ENCODE data around the gene IGFLR1.

IGFLR1 gene

DNA sequence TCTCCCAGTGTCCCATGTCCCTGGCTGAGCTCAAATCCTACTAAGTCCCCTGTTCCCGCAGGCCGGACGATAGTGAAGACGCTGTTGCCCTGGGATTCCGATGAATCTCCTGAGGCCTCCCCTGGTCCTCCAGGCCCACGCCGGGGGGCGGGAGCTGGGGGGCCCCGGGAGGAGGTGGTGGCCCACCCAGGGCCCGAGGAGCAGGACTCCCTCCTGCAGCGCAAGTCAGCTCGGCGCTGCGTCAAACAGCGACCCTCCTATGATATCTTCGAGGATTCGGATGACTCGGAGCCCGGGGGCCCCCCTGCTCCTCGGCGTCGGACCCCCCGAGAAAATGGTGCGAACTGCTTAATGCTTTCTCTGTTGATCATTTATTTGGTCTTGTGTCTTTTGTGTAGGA is 18.6 kb downstream of the IGFLR1 start:
- DNase-seq = no peak

DNA sequence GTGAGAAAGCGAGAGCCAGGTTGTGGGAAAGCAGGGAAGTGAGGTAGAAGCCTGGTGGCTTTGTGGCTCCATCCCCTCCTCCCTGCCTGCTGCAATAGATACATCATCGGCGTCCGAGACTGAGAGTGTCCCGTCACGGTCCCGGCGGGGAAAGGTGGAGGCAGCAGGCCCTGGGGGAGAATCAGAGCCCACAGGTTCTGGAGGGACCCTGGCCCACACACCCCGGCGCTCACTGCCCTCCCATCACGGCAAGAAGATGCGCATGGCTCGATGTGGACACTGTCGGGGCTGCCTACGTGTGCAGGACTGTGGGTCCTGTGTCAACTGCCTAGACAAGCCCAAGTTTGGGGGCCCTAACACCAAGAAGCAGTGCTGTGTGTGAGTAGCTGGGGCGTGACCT is 19.4 kb downstream of the IGFLR1 start:
- no peak for DNase-seq

DNA sequence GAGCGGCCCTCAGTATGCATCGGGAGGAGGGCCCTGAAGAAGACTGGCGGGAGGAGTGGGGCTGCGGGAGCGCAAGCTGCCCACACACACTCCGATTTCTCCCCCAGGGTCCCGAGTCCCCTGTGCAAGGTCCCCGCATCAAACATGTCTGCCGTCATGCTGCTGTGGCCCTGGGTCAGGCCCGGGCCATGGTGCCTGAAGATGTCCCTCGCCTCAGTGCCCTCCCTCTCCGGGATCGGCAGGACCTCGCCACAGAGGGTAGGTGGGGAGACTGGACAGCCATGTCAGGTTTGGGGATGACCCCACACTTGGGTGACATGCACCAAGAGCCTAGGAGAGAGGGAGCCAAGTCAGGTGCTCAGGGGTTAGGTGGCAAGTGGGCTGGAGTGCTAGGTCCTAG is 19.8 kb downstream of the IGFLR1 start:
- no peak for DNase-seq

DNA sequence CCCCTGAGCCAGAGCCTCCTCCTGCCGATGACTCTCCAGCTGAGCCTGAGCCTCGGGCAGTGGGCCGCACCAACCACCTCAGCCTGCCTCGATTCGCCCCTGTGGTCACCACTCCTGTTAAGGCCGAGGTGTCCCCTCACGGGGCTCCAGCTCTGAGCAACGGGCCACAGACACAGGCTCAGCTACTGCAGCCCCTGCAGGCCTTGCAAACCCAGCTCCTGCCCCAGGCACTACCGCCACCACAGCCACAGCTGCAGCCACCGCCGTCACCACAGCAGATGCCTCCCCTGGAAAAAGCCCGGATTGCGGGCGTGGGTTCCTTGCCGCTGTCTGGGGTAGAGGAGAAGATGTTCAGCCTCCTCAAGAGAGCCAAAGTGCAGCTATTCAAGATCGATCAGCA is 20.9 kb downstream of the IGFLR1 start:
- DNase-seq = no peak

DNA sequence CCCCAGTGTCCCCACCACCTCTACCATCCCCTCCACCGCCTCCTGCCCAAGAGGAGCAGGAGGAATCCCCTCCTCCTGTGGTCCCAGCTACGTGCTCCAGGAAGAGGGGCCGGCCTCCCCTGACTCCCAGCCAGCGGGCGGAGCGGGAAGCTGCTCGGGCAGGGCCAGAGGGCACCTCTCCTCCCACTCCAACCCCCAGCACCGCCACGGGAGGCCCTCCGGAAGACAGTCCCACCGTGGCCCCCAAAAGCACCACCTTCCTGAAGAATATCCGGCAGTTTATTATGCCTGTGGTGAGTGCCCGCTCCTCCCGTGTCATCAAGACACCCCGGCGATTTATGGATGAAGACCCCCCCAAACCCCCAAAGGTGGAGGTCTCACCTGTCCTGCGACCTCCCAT is 21.6 kb downstream of the IGFLR1 start:
- no peak for DNase-seq

DNA sequence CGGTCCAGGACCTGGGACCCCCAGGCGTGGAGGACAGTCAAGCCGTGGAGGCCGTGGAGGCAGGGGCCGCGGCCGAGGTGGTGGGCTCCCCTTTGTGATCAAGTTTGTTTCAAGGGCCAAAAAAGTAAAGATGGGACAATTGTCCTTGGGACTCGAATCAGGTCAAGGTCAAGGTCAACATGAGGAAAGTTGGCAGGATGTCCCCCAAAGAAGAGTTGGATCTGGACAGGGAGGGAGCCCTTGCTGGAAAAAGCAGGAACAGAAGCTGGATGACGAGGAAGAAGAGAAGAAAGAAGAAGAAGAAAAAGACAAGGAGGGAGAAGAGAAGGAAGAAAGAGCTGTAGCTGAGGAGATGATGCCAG is 22.1 kb downstream of the IGFLR1 start:
- no peak for DNase-seq

DNA sequence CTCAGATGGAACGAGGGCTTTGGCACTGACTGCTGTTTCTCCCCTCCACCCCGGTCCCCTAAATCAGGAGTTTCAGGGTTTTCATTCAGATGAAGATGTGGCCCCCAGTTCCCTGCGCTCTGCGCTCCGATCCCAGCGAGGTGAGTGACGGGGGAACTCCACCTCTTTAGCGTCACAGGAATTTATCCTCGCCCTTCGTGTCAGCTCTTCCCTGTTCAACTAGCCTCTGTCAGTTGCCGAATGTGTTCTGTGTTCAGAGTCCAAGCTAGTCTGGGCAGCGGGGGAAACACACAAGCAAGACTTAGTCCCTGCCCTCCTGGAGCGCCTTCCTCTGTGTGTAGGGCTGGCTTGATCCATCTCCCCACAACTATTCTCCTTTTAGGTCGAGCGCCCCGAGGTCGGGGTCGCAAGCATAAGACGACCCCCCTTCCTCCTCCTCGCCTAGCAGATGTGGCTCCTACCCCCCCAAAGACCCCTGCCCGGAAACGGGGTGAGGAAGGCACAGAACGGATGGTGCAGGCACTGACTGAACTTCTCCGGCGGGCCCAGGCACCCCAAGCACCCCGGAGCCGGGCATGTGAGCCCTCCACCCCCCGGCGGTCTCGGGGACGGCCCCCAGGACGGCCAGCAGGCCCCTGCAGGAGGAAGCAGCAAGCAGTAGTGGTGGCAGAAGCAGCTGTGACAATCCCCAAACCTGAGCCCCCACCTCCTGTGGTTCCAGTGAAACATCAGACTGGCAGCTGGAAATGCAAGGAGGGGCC is 22.7 kb downstream of the IGFLR1 start:
- DNase-seq = no peak

DNA sequence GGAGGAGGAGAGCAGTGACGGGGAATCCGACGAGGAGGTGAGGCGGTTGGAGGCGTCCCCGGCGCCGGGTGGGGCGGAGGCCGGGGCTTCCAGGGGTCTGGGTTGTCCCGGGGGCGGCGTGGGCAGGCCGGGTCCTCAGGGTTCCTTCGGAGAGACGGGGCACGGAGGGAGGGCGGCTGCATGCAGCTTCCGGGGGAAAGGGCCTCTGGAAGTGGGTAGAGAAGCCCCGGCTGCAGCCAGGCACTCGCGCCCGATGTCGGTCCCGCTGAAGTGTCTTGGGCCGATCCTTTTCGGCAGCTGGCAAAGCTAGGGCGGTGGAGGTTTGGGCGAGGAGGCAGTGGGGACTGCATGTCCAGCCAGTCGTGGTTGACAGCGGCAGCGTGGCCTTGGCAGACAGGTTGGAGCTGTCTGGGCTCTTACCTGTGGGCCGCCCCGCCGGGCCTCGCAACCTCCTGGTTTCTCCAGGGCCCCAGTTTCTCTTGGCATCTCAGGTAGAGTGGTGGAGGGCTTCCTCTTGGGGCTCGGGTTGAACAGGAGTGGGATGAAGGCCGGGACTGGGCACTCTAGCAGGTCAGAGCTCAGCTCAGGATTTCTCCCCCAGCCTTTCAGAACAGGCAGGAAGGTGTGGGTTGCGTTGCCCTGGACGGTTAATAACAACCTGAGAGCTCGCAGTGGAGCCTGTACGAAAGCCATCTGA is 23.8 kb downstream of the IGFLR1 start:
- DNase-seq = peak in 1 of 2 experiments; percentile 15

DNA sequence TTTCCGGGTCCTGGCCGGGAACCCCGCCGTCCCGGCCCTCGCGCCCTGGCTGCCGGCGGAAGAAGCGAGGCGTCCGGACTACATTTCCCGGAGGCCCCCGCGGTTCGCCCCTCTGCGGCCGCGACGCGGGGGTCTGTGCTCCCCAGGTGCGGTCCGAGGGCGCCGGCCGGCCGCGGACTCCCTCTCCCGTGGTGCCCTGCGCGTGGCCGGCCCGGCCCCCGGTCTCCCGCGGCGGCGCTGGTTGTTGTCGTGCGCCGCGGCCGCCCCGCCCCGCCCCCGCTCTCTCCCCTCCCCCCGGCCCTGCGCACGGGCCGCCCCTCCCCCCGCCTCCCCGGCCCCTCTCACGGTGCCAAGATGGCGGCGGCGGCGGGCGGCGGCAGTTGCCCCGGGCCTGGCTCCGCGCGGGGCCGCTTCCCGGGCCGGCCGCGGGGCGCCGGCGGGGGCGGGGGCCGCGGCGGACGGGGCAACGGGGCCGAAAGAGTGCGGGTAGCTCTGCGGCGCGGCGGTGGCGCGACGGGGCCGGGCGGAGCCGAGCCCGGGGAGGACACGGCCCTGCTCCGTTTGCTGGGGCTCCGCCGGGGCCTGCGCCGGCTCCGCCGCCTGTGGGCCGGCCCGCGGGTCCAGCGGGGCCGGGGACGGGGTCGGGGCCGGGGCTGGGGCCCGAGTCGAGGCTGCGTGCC is 24.4 kb downstream of the IGFLR1 start, which contains the start of gene KMT2B:
KMT2B (plus strand) TSS at position 339 of the 680 bp plus-strand sequence; CDS start at position 355, 16 bp downstream.
- DNase-seq = peak in 1 of 2 experiments; percentile 95

DNA sequence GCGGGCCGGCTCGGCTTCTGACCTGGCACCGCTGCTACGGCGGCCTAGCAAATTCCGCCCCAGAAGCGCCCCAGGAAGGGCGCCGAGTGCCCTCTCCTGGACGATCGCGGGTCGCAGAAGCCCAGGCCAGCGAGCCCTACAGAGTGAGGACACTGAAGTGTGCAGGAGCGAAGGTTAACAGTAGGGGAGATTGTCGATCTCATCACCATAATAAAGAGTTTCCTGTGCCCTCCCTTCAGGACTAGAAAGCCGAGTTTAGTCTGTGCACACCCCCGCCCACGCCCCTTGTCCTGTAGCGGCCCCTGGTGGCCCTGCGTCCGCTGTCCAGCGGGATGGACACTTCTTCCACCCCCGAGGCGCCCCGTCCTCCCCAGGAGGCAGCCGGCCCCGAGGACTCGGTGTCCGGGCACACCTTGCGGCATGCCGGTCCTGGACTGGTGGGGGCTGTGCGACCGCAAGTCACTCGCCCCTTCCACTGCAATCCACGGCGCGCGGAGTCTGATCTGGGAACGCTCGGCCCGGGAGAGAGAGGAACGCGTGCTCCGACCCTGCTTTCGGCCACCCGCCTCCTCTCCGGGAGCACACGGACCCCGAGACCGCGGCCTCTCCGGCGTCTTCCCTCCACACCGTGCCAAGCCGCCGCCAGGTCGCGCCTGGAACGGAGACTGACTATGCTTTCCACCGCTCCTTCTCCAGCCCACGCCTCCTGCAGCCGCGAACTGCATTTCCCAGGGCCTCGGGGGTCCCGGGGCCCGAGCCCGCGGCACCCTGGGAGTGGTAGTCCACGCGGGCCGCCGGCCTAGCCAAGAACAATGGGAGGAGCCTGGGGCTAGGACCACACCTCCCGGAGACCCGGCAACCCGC is 25.2 kb downstream of the IGFLR1 start:
- DNase-seq = peak; percentile 67 to 95

DNA sequence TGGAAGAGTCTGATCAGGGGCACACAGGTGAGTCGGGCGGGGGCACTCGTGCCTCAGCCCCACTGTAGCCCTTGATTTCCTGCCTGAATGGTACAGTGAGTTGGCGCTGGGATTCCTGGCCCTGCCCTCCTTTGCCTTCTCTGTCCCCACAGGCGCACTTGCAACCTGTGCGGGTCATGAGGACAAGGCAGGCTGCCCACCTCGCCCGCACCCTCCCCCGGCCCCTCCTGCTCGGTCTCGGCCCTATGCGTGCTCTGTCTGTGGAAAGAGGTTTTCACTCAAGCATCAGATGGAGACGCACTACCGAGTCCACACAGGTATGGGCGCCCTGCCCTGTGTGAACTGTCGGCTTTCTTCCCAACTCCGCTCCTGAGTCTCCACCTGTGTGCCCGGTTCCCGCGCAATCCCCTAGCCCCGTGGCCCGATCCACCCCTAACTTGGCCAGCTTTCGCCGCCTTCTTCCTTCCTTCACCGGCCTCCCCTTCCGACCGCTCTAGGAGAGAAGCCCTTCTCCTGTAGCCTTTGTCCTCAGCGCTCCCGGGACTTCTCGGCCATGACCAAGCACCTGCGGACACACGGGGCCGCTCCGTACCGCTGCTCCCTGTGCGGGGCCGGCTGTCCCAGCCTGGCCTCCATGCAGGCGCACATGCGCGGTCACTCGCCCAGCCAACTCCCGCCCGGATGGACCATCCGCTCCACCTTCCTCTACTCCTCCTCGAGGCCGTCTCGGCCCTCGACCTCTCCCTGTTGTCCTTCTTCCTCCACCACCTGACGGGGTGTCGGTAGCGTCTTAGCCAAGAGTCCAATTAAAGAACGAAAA is 26.1 kb downstream of the IGFLR1 start:
- DNase-seq = no peak

DNA sequence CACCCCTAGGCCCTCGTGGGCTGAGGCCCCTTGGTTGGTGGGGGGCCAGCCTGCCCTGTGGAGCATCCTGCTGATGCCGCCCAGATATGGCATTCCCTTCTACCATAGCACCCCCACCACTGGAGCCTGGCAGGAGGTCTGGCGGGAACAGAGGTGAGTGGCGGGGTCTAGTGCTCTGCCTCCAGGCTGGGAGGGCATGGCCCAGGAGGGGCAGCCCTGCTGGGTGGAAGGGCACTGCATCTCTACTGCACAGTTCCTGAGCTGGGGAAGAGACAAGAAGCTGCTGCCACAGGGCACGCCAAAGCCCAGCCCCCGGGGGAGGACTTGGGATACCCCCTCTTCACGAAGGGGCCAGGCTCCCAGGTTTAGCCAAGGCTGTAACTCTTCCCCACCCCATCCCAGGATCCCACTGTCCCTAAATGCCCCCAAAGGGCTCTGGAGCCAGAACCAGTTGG is 26.9 kb downstream of the IGFLR1 start:
- DNase-seq = no peak

DNA sequence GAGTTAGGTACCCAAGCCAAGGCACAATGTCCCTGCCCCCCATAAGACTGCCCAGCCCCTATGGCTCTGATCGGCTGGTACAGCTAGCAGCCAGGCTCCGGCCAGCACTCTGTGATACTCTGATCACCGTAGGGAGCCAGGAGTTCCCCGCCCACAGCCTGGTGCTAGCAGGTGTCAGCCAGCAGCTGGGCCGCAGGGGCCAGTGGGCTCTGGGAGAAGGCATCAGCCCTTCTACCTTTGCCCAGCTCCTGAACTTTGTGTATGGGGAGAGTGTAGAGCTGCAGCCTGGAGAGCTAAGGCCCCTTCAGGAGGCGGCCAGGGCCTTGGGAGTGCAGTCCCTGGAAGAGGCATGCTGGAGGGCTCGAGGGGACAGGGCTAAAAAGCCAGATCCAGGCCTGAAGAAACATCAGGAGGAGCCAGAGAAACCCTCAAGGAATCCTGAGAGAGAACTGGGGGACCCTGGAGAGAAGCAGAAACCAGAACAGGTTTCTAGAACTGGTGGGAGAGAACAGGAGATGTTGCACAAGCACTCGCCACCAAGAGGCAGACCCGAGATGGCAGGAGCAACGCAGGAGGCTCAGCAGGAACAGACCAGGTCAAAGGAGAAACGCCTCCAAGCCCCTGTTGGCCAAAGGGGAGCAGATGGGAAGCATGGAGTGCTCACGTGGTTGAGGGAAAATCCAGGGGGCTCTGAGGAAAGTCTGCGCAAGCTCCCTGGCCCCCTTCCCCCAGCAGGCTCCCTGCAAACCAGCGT is 27.5 kb downstream of the IGFLR1 start:
- peak; percentile 15 to 33 for DNase-seq

DNA sequence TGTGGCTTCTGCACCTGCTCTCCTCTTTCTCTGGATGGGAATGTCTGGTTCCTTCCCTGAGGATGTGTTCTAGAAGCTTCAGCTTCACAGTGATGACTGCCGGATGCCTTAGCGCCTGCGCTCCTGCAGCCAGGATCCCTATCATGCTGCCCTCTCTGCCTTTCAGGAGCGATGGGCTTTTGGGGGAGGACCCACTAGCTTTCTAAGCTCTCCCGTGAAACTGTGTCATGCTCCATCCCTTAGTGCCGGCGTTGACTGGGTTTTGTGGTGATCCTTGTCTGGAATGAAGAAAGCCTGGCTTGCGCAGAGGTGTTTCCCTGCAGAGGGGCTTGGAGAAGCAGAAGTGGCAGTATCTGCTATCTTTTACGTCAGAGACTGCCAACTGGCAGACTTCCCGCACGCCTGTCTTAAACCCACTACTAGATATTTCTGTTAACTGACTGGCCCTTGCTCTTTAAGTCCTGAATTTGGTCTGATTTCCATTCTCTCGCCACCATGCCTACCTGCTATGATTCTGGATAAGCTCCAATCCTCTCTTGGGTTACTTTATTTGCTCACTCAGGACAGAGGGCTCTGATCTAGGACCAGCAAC is 28.3 kb downstream of the IGFLR1 start:
- DNase-seq = no peak

DNA sequence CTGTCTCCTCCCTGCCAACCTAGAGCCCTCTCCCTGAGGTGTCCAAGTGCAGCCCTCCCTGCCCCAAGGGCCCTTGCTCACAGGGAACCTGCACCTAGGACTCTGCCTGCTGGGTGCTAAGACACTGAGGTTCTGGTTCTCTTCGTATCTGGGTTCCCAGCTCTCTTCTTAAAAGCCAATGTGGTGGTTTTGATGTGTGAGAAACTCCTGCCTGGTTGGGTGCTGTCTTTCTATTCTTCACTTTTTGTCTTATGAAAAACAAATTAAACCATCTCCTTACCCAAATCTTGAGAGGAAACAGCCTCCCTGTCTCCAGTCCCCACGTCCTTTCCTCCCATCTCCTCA is 28.8 kb downstream of the IGFLR1 start:
- DNase-seq = no peak

DNA sequence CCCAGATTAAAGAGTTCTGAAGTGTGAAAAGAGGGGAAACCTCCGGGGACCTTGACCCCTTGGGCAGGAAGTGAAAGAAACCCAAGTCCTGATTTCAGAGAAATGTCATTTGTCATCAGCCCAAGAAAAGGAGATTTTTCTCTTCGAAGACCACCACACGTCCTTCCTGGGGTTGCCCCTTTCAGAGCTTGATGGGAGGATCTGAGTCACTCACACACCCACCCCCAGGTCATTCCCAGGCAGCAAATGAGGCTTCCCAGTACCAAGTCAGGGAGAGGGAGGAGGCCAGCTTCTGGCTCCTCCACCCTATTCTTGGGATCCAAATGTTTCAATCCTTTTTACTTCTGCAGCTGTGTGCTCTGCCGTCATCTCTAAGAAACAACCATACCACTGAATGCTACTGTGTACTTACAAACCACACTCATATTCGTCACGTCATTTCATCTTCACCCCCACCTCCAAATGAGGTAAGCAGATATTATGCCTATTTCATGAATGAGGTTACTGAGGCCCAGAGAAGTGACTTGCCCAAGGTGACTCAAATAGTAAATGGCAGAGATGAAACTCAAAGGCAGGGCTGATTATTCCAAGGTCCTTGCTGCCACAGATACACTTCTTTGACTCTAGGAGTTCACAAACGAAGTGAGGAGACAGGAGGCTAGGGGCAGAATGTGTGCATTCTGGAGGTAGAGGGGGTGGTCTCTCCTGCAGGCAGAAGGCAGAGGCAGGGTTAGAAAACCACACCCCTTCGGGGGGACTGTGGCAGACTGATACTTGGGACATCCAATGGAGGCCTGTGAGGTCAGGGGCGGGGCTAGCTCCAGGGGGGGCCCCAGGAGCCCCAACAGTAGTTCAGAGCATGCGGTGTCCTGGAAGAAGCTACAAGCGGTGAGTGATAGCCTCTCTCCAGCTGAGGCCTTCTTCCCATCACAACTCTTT is 29.4 kb downstream of the IGFLR1 start:
- no peak for DNase-seq

DNA sequence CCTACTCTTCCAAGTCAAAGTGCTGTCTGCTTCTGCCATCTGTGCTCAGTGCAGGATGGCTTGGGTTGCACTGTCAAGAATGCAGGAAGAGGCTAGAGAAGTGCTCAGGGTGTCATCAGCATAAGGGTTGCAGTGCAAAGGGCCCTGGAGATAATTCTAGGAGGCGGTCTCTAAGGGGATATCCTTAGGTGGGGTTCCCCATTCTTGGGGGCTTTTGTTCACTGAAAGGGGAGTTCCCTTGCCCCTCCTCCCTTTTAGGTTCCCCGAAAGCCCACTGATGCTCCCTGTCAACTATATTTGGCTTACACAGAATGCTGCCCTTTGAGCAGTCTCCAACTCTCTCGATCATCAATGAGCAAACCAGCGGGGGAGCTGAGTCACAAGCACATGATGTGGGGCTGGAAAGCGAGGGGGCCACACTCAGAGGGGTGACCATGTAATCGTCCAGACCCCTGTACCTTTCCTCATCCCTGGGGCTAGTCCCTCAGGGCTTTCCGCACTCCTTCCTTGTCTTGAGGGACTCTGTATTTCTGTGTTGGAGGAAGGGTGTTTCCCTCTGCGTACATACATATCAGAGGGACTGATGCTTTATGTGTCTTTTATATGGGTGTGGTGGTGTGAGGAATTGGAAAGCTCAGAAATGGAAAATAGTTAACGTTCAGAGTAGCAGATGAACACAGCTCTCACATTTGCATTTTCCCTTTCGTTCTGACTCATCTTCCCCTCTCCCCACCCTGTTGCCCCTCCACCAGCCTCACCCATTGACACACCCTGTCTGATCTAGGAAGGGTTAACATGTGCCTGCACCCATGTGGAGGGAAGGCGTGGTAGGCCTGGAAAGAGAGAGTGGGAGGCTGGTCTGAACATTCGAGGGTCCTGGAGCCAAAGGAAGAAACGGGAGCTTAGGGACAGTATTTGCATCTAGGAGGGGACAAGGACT is 31.2 kb downstream of the IGFLR1 start:
- DNase-seq = no peak

DNA sequence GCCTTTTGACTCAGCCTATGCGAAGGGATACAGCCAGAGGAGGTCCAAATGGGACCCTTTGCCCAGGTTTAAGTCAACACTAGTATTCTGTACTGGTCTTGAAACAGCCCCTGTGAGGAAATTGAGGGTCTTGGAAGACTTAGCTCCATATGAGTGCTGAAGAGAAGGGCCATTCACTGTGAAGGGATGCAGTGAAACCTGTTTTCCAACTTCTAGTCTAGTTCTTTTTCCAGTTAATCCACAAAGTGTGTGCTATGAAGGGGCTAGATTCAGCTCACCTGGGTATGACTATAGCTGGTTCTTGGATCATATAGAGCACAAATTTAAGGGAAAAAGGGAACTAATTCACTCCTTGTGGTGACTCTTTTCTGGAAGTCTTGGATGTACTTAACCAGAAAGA is 33.9 kb downstream of the IGFLR1 start:
- no peak for DNase-seq

DNA sequence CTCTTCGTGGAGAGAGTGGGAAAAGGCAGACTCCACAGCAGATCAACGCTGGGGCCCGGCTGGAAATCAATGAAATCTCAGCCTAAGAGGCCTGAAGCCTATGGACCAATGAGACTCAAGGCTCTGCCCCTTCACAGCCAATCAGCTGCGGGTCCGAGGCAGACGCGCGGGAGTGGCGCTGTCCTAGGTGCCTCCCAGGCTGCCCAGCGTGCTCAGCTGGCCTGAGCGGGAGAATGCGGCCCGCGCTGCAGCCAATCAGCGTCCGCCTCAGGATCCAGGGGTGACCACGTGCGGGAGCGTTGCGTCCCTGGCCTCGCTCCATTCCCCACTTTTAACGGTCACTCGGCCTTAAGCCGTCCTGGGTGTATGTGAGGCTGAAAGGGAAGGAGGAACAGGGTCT is 38.0 kb downstream of the IGFLR1 start, which contains the start of gene ZBTB32:
ZBTB32 (plus strand) TSS at position 341 of the 400 bp plus-strand sequence. CDS start 10,069 bp downstream, outside the sequence.
- DNase-seq = no peak
